ENCODE data around the gene PRMT9. TPM values are rescaled to one million over a fixed set of nuclear protein-coding genes. Genes with fewer than 3 reads are reported as not detected.

Gene PRMT9
- total and polyA plus RNA-seq, 10 of the 15 experiments (the other 5 are each of a cell fraction or from before 2014, with no cell fraction given), result 4.1 to 11.8 (median 7.6) TPM

- TF ChIP-seq BRCA1 (IDR thresholded peaks at IDR 0.05; ENCODE audit: low read depth, low read length) (no peak), POLR2AphosphoS2 (IDR thresholded peaks at IDR 0.05; ENCODE audit: low read depth, low read length) (no peak)
Observed at GRCh38 chr4:147638365-147638764, 45.6 kb downstream of the PRMT9 start (continued).

- intact Hi-C loops (cut with micrococcal nuclease; ENCODE audit: unreplicated experiment), result no loop called here
- POLR2A ChIA-PET, result no interaction called here
- no TSS peak for BruUV-seq (replicated peaks)
Observed at GRCh38 chr4:147635348-147635747, 48.6 kb downstream of the PRMT9 start.

More at GRCh38 chr4:147635348-147635747, 48.6 kb downstream of the PRMT9 start:
- SMC1A ChIA-PET (ENCODE audit: uncharacterized antibody, unreplicated experiment), result interaction anchor here (1.2 kb wide), 1 partner anchor 13 kb away, joined by 3 read pairs; no protein-coding TSS in a partner anchor
- no peak for TF ChIP-seq SPI1 (IDR thresholded peaks at IDR 0.05; ENCODE audit: borderline replicate concordance, insufficient read depth, low read depth, low read length)
- TF ChIP-seq SKIL (IDR thresholded peaks at IDR 0.05; ENCODE audit: low read depth, poor library complexity, severe bottlenecking), result no peak
- no peak for TF ChIP-seq KAT2A (conservative IDR thresholded peaks at IDR 0.05; ENCODE audit: control insufficient read depth, low read depth, low read length)
- TF ChIP-seq E4F1 (IDR thresholded peaks at IDR 0.05; ENCODE audit: borderline replicate concordance, partially characterized antibody), result no peak
- no peak for TF ChIP-seq POLR2AphosphoS2 (IDR thresholded peaks at IDR 0.05; ENCODE audit: low read depth, low read length)
- H3K4me2 ChIP-seq (ENCODE audit: control insufficient read depth, insufficient read depth), result no peak overlapping the region
- H2AFZ ChIP-seq (ENCODE audit: control insufficient read depth, low read depth, low read length), result no peak overlapping the region
- H4K20me1 ChIP-seq (ENCODE audit: control insufficient read depth, insufficient read depth), result no peaks in the 10 kb centered on the region
- H3K4me3 ChIP-seq, result no peak overlapping the region
- FAIRE-seq, result no peak
- H3K9ac ChIP-seq (ENCODE audit: control insufficient read depth, insufficient read depth, low read length), result no peak overlapping the region
- no peak overlapping the region for H3K27ac ChIP-seq (ENCODE audit: control insufficient read depth, insufficient read depth)
- H3K79me2 ChIP-seq (ENCODE audit: control insufficient read depth, insufficient read depth, low read length), result no peaks in the 10 kb centered on the region
- H3K4me1 ChIP-seq (ENCODE audit: control insufficient read depth, insufficient read depth, low read length), result peaks cover 5% of the 10 kb centered on the region; the same call in 1 of the 2 replicates
- DNase-seq (ENCODE audit: low read depth, low spot score), result no peak
- CTCF ChIA-PET, result no interaction called here
- ATAC-seq, result no peak
- RAD21 ChIA-PET (ENCODE audit: unreplicated experiment), result no interaction called here
- no peaks in the 10 kb centered on the region for H3K27me3 ChIP-seq (replicated peaks in 1 of 2; ENCODE audit: control insufficient read depth in 2 of 2, insufficient read depth in 2 of 2, low read length in 1 of 2)
- in situ Hi-C loops (cut with MboI), result no loop called here
- H3K36me3 ChIP-seq (ENCODE audit: control insufficient read depth in 2 of 2, insufficient read depth in 2 of 2, low read length in 1 of 2), result peaks cover 0 to 12% of the 10 kb centered on the region in 2 experiments; a peak in 3 of 4 replicates
- no peaks in the 10 kb centered on the region for H3K9me3 ChIP-seq (replicated peaks; ENCODE audit: control insufficient read depth, insufficient read depth, low read length)

All from GM12878 (cell line).